Skin epidermis (tissue), 12 donors: Measurements from ENCODE around the gene MYLK.

Experiments used
- H3K27ac ChIP-seq, 21 experiments: fragments of 200-600 bp; sonication (generic) in 11 of 21; one replicate each; pipeline ENCODE4 v1.5.0; 2020; ENCODE audit warnings: mild to moderate bottlenecking in 3 of 21, inconsistent platforms in 2 of 21, moderate library complexity in 2 of 21
- H3K4me3 ChIP-seq, 7 experiments: fragments of 200-600 bp; sonication (generic) in 2 of 7; one replicate each; pipeline ENCODE4 v1.5.0; 2020; ENCODE audit warnings: inconsistent platforms in 2 of 7, mild to moderate bottlenecking in 2 of 7, moderate library complexity in 1 of 7

MYLK gene

DNA sequence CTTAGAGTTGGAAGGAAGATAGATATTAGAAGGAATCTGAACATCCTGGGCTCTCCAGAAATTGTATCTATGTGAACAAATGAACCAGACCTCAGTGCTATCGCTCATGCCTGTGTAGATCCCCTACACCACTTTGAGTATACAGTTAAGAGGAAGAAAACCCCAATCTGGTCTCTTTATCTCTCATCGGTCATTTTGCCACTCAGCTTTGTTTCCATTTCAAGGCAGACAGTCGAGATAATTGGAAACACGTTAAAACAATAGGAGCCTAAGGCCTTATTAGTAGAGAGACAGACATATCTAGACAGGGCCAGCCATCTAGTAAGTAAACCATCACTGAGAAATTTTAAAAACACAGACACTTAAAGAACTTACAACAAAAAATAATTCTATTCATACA lies 101.6 kb downstream of the MYLK start:
- peak overlapping the region in 2 of 21 experiments; percentile 14 to 33 for H3K27ac ChIP-seq
- no peak overlapping the region for H3K4me3 ChIP-seq

DNA sequence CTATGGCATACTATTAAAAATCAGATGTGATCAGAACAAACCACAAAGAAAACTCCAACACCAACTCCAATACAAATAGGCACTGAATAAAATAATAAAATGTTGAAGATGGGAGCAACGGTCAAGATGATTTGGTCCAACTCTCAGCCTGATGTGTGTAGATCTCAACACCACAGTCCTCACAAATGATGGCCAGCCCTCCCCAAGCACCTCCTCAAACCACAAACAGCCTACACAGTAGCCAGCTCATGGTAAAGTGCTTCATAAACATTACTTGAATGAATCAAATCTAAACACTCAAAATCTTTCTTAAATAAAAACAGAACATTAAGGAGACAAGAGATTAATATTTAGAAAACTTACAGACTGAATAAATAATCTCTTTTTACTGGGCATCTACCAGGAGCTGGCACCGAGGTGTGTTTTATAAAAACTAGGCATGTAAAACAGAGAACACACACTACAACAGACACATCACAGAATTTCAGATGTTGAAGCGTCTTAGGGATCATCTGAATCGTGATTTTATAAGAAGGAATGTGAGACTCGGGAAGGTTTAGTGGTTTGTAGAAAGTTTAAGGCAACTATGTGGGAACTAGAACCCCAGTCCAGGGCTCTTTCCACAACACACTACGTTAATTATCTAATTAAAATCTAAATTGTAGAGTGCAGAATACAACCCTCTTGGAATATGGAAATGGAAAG lies 102.4 kb downstream of the MYLK start:
- Histone ChIP-seq H3K27ac (no peak overlapping the region), H3K4me3 (no peak overlapping the region)

DNA sequence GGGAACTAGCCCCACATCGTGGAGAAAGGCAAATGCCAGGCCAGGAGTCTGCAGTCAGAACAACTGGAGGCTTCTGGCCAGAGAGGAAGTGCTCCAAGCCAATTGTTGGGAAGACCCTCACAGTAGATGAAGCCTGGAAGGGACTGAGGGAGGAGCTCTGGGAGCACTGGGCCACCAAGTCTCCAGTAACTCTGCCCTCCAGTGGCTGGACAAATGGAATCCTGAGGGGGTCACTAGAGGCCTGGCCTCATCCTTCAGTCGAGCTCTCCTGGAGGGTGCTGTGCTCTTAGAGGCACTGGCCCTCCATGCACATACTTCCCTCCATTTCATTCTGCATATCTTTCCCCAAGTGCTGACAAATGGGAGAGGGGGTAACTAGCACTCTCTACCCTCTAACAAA lies 103.0 kb downstream of the MYLK start:
- no peak overlapping the region for H3K27ac ChIP-seq
- no peak overlapping the region for H3K4me3 ChIP-seq

DNA sequence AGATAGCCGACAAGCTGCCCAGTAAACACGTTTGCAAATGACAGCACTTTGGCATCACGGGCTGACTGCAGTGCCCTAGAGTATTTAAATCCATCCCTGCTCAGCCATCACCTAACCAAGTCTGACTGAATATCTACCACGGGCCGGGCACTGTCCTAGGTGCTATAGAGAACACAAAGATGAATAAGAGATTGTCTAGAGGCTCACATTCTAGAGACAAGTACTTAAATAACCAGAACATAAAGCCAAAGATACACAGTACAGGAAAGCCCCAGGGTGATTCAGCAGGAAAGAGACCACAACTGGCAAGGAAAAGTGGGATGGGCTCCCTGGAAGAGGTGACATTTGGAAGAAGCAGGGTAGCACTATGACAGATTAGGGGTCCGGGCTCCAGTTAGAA lies 103.5 kb downstream of the MYLK start:
- Histone ChIP-seq H3K4me3 (no peak overlapping the region), H3K27ac (no peak overlapping the region)

DNA sequence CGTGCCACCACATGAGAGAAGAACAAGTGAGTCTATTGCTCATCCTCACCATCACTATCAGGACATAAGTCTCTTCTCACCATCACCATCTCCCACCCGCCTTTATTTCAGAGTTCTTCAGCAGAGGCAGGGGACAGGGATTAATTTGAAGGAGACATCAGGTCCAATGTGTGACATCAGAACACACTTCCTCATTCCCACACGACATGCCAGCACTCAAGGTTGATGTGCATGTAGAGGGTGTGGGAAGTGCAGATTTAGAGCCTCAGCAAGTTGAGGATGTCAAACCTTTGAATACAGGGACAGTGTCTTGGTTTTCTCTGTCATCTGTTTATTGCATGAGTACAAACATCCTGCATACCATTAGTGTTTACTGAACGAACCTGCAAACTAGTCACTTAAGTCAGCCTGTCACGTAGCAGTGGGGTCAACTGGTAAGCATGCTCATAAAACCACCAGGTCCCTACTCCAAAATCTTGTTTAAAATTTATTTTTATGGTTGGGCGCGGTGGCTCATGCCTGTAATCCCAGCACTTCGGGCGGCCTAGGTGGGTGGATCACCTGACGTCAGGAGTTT lies 104.4 kb downstream of the MYLK start:
- Histone ChIP-seq H3K27ac (no peak overlapping the region), H3K4me3 (no peak overlapping the region)

DNA sequence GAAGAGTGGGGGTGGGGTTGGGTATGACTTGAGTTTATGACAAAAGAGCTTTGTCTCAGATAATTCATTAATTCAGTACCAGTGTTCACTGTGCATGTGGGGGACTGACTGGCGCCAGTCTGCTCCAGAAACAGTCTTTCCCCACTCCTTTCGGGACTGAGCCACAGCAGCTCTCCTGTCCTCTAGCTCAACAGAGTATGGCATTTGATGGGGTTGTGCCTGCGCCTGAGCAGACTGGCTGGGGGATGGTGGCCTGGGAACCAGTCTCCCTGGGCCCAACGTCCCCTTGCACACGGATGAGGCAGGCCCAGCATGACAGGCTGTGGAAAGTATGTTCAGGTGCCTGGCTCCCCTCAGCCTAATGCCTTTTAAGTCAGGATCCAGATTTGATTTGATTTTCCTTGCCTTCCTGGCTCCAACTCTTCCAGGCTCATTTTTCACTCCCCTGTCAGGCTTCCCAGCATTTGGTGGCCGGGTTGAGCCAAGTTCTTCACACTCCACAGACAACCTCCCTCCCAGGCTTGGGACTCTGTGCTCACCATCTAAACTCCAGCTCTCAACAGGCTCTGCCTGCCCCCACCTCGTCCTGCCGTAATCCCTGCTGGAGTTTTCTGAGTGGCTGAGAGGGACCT lies 105.0 kb downstream of the MYLK start:
- no peak overlapping the region for H3K27ac ChIP-seq
- H3K4me3 ChIP-seq: no peak overlapping the region

DNA sequence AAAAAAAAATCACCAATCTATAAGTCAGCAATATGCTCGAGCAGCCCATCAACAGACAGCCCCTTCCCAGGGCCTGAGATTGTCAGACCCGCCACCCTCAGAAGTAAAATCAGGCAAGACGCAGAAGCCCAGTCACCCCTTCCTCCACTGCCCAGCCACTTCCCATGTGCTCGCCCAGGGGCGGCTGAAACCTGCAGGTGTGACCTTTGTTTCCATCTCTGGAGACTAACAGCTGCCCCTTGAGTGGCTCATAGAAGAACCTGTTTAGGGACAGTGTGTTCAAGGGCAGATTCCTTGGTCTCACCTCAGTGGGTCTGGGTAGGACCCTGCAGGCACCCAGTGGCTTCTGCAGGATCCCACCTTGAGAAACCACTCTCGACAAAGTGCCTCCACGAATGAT lies 105.6 kb downstream of the MYLK start:
- Histone ChIP-seq H3K4me3 (no peak overlapping the region), H3K27ac (no peak overlapping the region)

DNA sequence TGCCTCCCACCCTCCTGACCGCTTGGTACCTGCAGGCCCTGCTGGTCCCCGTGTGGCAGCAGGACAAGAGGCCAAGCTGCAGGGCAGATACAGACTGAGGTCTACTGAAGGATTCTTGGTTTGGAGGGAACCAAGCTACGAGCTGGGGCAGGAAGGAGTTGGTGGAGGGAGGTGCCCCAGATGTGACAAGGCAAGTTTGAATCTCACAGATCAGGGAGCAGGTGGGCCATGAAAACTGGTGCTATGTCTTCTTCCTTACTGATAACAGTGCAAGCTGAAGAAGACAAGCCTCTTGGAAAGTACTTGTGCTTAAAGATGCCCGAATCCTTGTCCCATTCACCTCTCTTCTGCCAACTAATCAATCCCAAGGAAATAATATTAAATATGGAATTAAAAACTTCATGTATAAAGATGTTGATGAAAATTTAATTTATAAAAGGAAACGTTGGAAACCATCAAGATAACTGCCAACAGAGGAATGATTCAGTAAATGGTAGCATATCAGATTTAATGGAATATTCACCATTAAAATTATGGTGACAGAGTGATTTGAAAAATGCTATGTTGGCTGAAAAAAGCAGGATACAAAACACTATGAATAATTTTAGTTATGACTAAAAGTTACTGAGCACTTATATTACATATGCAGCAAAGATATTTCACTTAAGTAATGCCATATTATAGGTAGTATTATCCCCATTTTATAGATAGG lies 107.9 kb downstream of the MYLK start:
- H3K27ac ChIP-seq: no peak overlapping the region
- no peak overlapping the region for H3K4me3 ChIP-seq

DNA sequence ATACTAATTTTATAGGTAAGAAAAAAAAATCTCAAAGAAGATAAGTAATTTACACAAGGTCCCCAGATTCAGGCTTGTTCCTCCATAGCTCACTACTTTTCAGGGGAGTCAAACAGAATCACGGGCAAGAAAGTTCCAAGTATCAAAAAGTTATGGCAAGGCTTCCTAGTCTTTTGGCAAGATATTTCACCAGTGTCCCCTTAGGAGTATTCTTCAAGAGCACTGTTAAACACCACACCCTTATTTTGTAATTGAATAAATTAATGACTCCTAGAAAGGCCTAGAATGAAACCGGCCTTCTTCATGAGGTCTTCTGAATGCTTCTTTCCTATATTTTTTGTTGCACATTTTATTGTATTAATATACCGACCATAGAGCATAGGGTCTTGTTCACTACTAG lies 109.7 kb downstream of the MYLK start:
- no peak overlapping the region for H3K4me3 ChIP-seq
- H3K27ac ChIP-seq: peak overlapping the region in 2 of 21 experiments; percentile 12 to 33

DNA sequence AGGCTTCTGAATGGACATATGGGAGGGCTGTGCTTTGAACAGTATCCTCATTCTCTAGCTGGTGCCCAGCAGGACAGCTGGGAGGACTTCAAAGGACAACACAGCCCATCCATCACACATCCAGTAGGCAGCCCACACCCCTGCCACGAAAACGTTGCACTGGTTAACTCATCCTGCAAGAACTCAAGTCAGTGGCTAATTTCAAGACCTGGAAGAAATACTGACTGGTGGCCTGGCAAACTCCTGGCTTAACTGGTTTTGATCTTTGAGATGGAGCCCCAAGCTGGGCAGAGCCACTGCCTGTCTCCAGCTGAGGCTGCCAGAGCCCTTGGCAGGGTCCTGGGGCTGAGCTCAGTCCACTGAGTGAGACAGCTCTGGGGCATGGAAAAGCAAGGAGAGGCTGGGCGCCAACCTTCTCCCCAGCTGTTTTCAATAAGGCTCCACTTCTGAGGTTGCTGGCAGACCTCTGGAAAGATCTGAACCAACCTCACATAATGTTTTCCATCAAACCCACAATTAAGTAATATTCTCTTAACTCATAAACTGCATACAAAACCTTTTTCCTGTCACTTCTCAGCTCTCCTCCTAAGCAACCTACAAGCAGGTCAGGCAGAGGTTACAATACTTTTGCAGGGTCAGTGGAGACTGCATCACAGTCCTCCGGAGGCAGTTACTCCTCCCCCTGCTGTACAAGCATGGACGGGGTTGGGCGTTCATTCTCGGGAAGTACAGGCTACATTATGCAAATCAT lies 110.3 kb downstream of the MYLK start:
- H3K4me3 ChIP-seq: no peak overlapping the region
- H3K27ac ChIP-seq: peak overlapping the region in 2 of 21 experiments; percentile 12 to 33

DNA sequence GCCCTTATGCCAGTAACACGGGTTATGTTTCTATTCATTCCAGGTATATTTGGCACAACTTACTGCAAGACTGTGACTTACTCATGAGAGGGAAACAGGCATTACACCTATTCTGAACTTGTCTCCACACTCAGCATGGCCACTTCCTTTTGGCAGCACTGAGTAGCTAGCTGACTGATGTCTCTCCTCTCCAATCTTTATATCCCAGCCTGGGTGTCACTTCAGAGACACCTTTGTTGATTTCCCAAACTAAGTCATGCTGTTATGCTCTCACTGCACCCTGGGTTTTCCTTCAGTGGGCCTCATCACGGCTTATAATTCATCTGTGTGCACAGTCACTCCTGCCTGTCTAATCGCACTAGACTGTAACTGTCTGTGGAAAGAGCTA lies 114.8 kb downstream of the MYLK start:
- no peak overlapping the region for H3K27ac ChIP-seq
- H3K4me3 ChIP-seq: no peak overlapping the region

DNA sequence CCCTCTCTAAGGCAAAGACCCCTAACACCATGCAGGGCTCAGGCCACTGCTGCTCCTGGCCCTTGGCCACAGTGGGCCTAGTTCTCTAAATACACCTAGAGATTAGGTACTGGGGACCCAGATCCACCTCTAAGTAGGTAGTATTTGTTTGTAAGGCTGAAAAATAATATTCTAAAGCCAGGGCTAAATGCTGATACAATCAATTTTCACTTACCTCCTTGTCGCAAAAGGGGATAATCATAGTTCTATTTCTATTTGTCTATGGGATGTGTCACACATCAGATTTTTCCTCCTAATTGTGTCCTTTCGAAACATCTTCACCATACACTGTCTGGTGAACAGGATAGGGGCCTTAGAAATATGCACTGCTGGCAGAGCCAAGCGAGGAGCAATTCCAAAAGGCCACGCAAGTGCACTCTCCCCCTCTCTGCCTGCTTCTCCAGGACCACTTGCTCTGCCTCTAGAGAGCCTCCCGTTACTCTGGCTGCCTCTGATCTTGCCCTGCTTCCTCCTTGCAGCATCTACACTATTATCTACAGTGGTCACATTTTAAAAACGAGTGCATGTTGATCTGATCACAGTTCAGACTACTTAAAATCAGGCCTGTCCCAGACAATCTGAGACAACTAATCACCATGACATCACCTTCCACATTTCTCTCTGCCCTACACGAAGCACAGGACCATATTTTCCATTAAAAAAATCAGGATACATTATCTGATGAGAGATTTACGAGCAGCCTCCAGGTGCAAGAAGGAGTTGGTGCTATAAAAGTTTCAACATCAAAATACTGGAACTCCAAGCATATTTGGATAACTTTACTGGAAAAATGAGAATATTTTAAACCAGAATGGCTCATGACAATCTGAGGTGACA lies 115.4 kb downstream of the MYLK start:
- no peak overlapping the region for H3K27ac ChIP-seq
- no peak overlapping the region for H3K4me3 ChIP-seq

DNA sequence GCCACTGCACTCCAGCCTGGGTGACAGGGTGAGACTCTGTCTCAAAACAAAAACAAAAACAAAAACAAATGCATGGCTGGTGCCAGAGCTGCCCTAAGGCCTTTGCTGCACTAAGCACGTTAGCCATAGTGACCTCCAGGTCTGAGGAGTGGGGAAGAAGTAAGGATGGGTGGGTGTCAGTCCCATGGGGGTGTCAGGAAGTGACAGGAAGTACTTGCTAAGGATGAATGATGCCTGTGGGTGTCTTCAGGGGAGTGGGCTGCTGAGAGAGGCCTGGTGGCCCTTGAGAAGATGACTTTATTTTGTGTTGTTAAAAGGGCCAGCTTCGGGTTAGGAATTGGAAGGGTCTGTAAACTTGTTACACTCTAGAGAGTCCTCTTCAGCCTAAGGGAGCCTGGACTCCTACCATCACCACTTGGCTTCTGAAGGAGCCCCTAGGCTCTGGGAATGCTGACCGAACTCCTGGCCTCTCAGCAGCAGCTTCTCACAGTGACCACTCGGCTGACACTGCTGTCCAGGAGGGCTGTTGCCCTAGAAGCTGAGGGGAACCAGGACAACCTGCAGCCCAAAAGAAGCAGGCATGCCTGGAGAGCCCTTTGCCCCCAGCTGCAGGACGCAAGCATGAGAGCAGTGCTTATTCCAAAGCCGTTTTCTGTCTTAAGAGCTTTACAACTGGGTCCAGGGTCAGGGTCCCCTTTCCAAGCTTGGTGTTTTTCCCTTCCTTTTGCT lies 116.4 kb downstream of the MYLK start:
- Histone ChIP-seq H3K4me3 (no peak overlapping the region), H3K27ac (no peak overlapping the region)

DNA sequence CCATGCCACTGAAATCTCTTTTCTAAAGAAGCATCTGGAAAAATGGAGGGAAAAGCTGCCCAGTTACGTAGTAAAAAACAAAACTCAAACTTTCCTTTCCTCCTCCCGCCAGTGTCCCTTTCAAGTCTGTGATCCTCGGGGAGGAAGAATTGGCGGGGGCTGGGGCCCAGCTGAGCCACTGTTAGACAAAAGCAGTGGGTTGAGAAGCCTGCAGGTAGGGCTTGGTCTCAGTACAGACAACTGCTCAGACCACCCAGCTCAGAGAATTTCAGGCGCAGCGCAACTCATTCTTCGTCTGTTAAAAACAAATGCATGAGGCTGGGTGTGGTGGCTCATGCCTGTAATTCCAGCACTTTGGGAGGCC lies 117.1 kb downstream of the MYLK start:
- H3K4me3 ChIP-seq: no peak overlapping the region
- H3K27ac ChIP-seq: no peak overlapping the region

DNA sequence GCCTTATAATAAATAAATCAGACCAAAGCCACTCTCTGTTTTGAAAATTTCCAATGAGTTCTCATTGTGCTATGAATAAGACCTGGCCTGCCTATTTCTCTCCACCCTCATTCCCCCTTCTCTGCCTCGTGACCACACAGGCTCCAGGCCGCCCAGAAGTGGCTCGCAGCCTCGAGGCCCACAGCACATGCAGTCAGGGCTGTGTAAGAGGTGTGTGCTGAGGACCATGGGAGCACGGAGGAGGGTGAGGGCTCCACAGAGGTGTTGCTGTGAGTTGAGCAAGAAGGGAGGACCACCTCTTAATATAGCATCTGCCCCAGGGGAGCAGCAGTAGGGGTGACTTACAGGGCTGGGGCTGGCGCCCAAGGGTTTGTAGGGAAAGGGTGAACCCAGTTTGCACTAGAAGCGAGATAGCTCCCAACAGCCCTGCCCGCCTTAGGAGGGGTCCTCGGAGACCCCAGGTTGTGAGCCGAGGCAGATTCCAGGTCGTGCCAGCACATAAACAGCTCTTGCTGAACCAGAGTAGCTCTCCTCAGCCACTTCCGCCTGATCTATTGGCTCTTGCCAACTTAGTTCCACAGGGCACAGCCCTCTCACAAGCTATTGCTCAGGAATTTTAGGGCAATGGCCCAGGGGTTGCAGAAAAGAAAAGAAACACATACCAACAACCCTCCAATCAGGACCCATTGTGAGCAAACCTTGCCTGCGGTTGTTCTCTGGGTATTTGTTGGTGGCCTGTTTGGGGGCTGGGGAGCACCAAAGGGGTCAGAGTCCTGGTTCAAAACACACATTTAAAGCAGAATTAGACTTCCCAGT lies 117.7 kb downstream of the MYLK start:
- Histone ChIP-seq H3K4me3 (no peak overlapping the region), H3K27ac (no peak overlapping the region)

DNA sequence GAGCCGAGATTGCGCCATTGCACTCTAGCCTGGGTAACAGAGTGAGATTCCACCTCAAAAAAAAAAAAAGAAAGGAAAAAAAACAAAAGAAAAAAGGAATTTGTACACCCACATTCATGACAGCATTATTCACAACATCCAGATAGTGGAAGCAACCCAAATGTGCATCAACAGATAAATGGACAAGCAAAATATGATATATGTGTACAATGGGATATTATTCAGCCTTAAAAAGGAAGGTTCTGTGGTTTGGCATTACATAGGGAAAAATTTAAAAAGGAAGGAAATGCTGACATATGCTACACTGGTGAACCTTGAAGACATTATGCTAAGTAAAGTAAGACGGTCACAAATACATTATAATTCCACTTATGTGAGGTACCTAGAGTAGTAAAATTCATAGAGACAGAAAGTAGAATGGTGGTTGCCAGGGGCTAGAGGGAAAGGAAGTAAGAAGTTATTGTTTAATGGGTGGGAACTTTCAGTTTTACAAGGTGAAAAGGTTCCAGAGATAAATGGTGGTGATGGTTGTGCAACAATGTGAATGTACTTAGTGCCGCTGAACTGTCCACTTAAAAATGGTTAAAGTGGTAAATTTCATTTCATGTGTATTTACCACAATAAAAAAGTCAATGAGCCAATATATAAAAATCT lies 118.5 kb downstream of the MYLK start:
- Histone ChIP-seq H3K4me3 (no peak overlapping the region), H3K27ac (no peak overlapping the region)

DNA sequence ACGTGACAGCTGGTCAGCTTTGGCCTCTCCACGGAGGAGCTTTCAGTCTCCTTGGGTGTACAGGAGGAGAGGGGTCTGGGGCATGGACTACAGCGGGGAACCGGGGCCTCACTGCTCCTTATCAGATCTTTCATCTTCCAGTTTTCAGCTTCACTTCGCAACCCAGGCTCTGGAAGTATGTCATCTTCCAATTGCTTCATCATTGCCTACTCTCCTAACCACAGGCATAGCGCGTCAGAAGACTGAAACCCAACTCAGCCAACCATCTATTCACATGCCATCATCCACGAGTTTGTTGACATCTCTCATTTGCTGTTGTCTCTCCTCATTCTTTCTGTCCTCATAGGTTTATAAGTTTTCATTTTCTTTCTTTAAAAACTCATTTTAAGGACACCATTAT lies 119.5 kb downstream of the MYLK start:
- Histone ChIP-seq H3K27ac (no peak overlapping the region), H3K4me3 (no peak overlapping the region)
